HG02588 (cell line): ENCODE measurements around the gene ZNF419.
"Not testable (repeated sequence)": the region's sequence is repeated elsewhere in the genome, so short reads cannot be mapped to it uniquely, and the experiment has no call there.

Experiments used
- ATAC-seq: cut with Tn5 transposase; IDR thresholded peaks from one replicate; pipeline ENCODE4 v1.9.1; 2021; ENCODE audit warnings: mild to moderate bottlenecking, moderate library complexity; ENCODE audit not compliant: unreplicated experiment

The ZNF419 gene

DNA sequence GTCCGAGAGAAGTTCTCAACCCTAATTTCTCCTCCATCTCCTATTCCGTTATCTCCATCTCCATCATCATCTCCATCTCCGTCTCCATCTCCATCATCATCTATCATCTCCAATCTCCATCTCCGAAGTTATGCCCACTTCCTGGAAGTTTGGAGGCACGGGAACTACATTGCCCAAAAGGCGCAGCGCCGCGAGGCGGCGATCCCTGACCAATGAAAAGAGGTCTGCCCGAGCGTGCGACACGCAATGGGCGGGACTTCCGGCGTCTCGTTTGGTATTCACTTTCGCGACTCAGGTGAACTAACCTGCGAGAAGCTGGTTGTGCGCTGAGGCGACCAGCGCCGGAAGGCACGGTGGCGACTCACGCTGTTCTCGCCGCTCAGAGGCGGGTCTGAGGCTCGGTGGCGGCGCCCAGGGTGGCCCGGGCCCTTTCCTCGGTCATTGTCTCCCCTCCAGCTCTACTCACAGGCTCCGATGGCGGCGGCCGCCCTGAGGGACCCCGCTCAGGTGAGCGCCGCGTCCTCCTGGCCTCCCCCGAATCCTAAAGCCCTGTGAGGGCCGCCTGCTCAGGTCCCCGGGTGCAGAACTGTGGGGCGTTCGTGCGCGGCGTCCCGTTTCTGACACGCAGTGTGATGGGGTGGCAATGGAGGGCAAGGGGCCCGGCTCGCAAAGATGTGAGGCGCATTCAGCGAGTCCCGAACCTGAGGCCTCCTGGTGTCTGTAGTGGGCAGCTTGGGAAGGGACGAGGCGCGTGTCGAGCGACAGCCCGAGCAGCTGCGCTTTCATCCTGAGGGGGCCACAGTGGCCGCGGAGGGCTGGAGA is at the start of gene ZNF419:
ZNF419 (plus strand) TSS at position 274 of the 822 bp plus-strand sequence; CDS start at position 475, 201 bp downstream.
- peak; percentile 95 for ATAC-seq

DNA sequence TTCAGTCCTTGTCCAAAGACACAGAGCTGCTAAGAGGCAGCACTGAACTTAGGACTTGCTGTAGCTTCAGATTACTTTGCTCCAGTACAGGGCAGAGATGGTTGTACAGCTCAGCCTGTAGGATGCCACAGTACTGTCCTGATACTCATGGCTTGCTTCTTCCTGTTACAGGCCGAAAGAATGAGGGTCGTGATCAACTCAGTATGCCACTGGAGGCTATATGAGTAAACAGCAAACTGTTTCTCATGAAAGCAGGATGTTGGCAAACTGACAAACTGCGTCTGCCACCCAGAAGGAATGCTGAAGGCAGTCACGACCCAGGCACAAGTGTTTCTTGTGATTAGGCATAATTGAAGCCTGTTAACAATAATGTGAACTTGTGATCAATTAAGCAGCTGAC is 49.6 kb upstream of the ZNF419 start:
- ATAC-seq: no peak

GRCh38 chr19:57438925-57439324 is 48.6 kb upstream of the ZNF419 start:
- ATAC-seq: no peak

GRCh38 chr19:57441979-57442752 is 45.4 kb upstream of the ZNF419 start:
- ATAC-seq: no peak

DNA sequence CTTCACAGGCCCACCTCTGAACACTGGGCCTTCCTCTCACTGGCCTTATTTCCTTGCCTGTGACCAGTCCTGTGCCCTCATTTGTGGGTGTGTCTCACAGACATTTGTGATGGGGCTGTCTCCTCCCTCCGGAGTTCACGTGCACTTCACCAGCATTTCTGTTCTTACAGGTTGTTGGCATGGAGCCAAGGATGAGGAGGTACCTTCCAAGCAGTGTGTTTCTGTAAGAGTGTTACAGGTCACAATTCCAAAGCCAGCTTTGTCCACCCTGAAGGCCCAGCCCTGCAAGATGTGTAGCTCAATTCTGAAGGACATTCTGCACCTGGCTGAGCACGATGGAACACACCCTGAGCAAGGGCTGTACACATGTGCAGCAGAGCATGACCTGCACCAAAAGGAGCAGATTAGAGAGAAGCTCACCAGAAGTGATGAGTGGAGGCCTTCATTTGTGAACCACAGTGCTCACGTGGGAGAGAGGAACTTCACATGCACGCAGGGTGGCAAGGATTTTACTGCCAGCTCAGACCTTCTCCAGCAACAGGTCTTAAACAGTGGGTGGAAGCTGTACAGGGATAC is 44.3 kb upstream of the ZNF419 start:
- ATAC-seq: no peak

DNA sequence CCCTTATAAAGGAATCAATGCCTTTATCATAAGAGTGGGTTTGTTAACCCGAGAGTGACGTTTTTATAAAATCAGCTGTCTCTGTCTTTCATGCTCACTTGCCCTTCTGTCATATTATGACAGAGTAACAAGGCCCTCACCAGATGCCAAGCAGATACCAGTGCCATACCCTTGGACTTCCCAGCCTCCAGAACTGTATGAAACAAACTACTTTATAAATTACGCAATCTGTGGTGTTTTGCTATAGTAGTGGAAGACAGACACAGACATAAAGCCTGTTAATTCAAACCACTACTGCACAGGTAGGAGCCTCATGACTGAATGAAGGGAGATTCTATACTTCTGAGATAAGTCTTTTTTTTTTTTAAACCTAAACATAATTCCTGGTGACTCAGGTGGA is 35.2 kb upstream of the ZNF419 start:
- no peak for ATAC-seq

GRCh38 chr19:57465680-57466381 is 21.7 kb upstream of the ZNF419 start:
- no peak for ATAC-seq

DNA sequence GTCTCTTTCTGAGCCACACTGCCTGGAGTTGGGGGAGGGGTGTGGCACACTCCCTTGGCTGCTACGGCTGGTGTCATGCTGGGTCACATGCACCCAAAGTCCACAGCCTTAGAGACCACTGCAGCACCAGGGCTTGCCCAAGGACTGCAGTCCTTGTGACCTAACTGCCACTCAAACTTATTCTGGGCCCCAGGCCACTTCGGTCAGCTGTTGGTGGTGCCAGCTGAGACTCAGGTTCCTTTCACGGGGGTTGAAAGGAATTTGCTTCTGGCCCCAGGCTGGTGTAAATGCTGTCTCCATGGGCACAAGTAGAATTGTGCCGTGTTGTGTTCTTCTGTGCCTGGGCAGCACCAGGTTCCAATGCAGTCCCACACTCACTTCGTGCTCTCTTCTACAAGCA is 21.1 kb upstream of the ZNF419 start:
- no peak for ATAC-seq

- ATAC-seq: no peak
Measured at GRCh38 chr19:57473646-57474045, 13.9 kb upstream of the ZNF419 start.

DNA sequence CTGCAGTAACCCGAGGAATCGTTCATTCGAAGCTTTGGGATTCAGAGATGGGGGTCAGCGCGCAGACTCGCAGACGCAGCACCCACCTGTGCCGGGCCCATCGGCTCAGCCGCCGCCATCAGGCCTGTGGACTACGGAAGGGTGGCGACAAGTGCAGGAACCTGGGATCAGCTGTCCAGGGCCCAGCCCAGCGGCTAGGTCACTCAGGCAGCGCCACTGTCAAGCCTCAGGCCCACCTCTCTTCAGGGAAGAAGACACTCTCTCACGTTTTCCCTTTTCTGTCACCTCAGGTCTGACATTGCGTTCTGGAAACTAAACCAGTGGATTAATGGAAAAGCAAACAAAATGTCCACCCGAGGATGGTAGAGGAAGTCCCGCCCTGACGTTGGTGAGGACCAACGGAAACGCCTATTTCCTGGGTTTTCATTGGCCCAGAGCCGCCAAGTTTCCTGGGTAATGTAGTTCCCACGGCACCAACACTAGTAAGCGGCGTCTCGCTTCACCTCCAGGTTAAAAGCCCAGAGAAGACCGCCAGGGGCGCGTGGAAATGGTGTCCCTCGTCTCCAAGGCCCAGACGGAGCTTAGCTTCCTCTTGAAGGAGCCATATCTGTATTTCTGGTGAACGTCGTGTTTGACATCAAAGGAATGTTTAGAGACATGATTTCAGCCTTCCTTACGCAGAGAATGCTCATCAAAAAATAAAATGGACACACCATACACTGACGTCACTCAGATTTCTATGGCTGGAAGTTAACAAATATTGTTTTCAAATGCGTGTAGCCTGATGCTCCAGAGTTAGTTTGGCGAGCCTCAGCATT is 10.2 kb upstream of the ZNF419 start, which contains the start of gene ZNF772:
ZNF772 (minus strand) TSS at position 376 of the 818 bp plus-strand sequence; CDS start at position 119, 257 bp downstream.
- ATAC-seq: peak; percentile 95

- not testable (repeated sequence) for ATAC-seq
Measured at GRCh38 chr19:57488299-57488644, 722 bp downstream of the ZNF419 start.

- not testable (repeated sequence) for ATAC-seq
Measured at GRCh38 chr19:57499332-57499679, 11.8 kb downstream of the ZNF419 start.

- ATAC-seq: peak; percentile 99
Measured at GRCh38 chr19:57499680-57500395, 12.3 kb downstream of the ZNF419 start, which contains the start of gene ZNF773. Gene ZNF773, plus strand, starts transcription at chr19:57499938. Its CDS starts 143 bp downstream, at chr19:57500081.

DNA sequence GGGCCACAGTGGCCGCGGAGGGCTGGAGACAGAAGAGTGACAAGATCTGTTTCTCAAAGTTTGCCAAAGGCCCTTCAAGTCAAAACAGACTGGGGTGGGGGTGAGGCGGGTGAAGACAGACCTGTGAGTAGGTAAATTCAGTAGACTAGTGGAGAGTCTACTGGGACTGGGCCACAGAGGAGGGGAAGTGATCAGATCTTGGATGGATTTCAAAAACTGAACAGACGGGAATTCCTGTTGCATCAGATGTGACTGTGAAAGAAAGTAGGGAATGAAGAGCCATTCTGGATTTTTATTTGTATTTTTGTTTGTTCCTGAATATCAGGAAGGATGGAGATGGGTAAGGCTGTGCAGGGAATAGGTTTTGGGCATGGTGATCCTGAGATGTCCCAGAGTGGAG is 12.8 kb downstream of the ZNF419 start:
- not testable (repeated sequence) for ATAC-seq

DNA sequence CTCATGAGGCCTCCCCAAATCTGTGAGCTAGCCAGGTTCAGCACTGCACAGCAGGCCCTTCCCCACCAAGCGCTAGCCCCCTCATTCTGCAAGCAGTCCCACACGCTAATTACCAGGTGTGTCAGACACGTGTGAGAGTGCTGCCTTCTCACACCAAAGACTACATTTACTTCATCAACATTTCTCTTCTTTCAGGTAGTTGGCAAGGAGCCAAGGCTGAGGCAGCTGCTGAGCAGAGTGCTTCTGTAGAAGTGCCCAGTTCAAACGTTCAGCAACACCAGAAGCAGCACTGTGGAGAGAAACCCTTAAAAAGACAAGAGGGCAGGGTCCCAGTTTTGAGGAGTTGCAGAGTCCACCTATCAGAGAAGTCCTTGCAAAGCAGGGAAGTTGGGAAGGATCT is 18.6 kb downstream of the ZNF419 start:
- no peak for ATAC-seq

- ATAC-seq: no peak
Measured at GRCh38 chr19:57511484-57511883, 23.9 kb downstream of the ZNF419 start.

DNA sequence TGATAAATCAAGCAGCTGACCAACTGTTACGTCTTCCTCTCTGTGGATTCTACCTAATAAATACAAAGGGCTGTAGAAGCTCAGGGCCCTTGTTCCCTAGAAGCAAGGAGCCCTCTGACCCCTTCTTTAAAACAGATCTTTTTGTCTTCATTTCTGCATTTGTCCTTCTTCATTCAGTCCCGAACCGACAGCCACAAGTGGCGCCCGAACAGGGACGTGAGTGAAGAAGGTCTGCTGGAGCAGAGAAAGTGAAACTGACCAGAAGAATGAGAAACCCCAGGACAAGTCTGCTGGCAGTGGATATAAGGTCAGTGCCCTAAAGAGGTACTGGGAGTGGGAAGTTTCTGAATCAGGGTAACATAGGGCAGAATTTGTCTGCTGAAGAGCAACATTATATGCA is 25.3 kb downstream of the ZNF419 start:
- ATAC-seq: no peak

GRCh38 chr19:57515255-57515654 is 27.7 kb downstream of the ZNF419 start:
- ATAC-seq: no peak

DNA sequence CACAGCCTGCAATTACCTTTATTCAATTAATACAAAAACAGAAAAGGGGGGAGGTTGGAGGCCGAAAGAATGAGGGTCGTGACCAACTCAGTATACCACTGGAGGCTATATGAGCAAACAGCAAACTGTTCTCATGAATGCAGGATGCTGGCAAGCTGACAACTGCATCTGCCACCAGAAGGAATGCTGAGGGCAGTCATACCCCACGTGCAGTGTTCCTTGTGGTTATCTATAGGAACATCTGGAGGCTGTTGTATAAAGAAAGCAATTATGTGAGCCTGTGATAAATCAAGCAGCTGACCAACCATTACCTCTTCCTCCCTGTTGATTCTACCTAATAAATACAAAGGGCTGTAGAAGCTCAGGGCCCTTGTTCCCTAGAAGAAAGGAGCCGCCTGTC is 30.5 kb downstream of the ZNF419 start:
- not testable (repeated sequence) for ATAC-seq
